Caco-2 (cell line): ENCODE results near the gene TRMT61A. TPM values are rescaled to one million over a fixed set of nuclear protein-coding genes. Genes with fewer than 3 reads are reported as not detected.

ENCODE experiments used
- BruUV-seq: library from RNA; stranded (reverse); fragments of 400-500 nt; replicated peaks from 2 replicates; lab custom pipeline; 2021; lab: Mats Ljungman, UMichigan
- CTCF ChIA-PET: fragments of 300-600 bp; sonication (Branson Sonifier 250); formaldehyde crosslinking; loops from one replicate; lab custom pipeline; 2022; ENCODE audit warnings: antibody characterized with exemption; lab: Charles Lee
- POLR2A ChIA-PET: fragments of 300-600 bp; sonication (Branson Sonifier 250); formaldehyde crosslinking; loops from one replicate; lab custom pipeline; 2022; ENCODE audit warnings: antibody characterized with exemption; lab: Charles Lee
- DNase-seq, 2 experiments: peaks; one replicate each; pipeline versions ENCODE4 v3.0.0 to v3.0.0-alpha.2; 2020 to 2022
- H3K27me3 ChIP-seq: replicated peaks from 2 replicates; pipeline ENCODE4 v1.6.0; 2011; ENCODE audit warnings: low read length; ENCODE audit not compliant: control insufficient read depth, insufficient read depth
- H3K36me3 ChIP-seq: 2 replicates; pipeline ENCODE4 v1.5.1; 2011; ENCODE audit warnings: low read length; ENCODE audit not compliant: control insufficient read depth, insufficient read depth
- H3K4me1 ChIP-seq: fragments of 250-450 bp; sonication (Bioruptor Pico); 2 replicates; pipeline ENCODE4 v1.5.1; 2020; ENCODE audit warnings: mild to moderate bottlenecking
- H3K4me3 ChIP-seq: 2 replicates; pipeline ENCODE4 v1.5.1; 2011; ENCODE audit warnings: low read depth, mild to moderate bottlenecking, control low read depth, low read length
- H3K9me3 ChIP-seq: fragments of 250-450 bp; sonication (Bioruptor Pico); 2 replicates; pipeline ENCODE4 v1.5.1; 2020; ENCODE audit warnings: mild to moderate bottlenecking, moderate library complexity
- H3K27ac Mint-ChIP-seq: one replicate; pipeline ENCODE4 v1.8.0; 2022; ENCODE audit warnings: mixed read lengths; ENCODE audit not compliant: unreplicated experiment
- H3K27me3 Mint-ChIP-seq: one replicate; pipeline ENCODE4 v1.8.0; 2022; ENCODE audit warnings: mixed read lengths; ENCODE audit not compliant: insufficient read depth, unreplicated experiment
- H3K36me3 Mint-ChIP-seq: one replicate; pipeline ENCODE4 v1.8.0; 2022; ENCODE audit warnings: mild to moderate bottlenecking, mixed read lengths; ENCODE audit not compliant: insufficient read depth, unreplicated experiment
- H3K4me1 Mint-ChIP-seq: one replicate; pipeline ENCODE4 v1.8.0; 2022; ENCODE audit warnings: low read depth, mixed read lengths; ENCODE audit not compliant: unreplicated experiment
- H3K4me3 Mint-ChIP-seq: one replicate; pipeline ENCODE4 v1.8.0; 2022; ENCODE audit warnings: mild to moderate bottlenecking, moderate library complexity, mixed read lengths; ENCODE audit not compliant: unreplicated experiment
- H3K9me3 Mint-ChIP-seq: one replicate; pipeline ENCODE4 v1.8.0; 2022; ENCODE audit warnings: mixed read lengths; ENCODE audit not compliant: unreplicated experiment
- intact Hi-C: fragments of 100-400 bp; cut with micrococcal nuclease; formaldehyde crosslinking; loops from one replicate; pipeline ENCODE4 v1.10.0; 2022; ENCODE audit not compliant: unreplicated experiment
- total RNA-seq: library from RNA; stranded (reverse); gene quantifications from 2 replicates; pipeline ENCODE4 v1.2.3, GENCODE V29; 2022
- TF ChIP-seq, protein P1 (sequence below), 2 experiments: fragments of 200-600 bp in 1 of 2; IDR thresholded peaks; 1 replicate in 1 of 2; 2 replicates in 1 of 2; pipeline versions ENCODE4 v1.5.1 to v1.8.0; 2011 to 2022; ENCODE audit warnings: antibody characterized with exemption in 1 of 2, control low read depth in 1 of 2, inconsistent platforms in 1 of 2, low read depth in 1 of 2, low read length in 1 of 2, mild to moderate bottlenecking in 1 of 2, moderate library complexity in 1 of 2; ENCODE audit not compliant: insufficient read depth in 1 of 2, severe bottlenecking in 1 of 2, unreplicated experiment in 1 of 2

Gene TRMT61A
- total RNA-seq, 1 experiment from 2014 or later: 22.3 TPM

DNA sequence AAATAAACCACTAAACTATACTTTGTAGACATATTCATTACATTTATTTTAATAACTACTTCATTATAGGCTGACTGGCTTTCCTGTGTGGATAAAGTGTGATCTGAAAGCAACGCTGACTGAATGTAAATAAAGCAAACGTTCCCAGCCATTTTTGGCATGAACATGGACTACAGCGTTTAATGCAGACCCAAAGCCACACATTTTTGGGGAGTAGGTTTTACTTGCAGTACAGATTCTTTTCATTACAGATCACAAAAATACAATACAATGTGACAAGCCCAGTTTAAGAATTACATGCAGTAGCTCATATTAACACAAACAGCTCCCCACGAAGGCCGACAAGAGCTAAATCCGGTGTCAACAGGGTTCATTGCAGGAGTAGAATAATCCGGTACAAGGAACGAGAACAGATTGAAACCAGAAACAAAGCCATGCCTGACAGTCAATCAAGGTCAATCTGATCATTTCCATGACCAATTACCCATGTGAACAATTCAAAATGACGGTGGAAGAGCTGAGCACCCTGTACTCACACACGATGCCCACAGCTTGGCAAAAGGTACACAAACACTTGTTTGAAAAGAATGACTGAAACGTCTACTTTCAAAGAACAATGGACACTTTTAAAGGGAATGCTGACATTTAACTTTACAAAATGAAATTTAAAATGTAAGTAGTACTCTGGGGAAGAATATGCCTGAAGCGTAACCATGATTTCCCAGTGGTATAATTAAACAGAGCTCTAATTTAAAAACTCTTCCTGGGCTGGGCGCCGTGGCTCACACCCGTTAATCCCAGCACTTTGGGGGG, 28.2 kb downstream of the TRMT61A start:
- H3K4me3 Mint-ChIP-seq: no peak overlapping the region
- no peaks in the 10 kb centered on the region for H3K9me3 ChIP-seq
- H3K36me3 ChIP-seq: 0 out of 2 replicates have a peak, but pooled peaks cover 2% of the 10 kb centered on the region
- H3K4me3 ChIP-seq: no peak overlapping the region
- no TSS peak for BruUV-seq
- TF ChIP-seq, protein P1, sequence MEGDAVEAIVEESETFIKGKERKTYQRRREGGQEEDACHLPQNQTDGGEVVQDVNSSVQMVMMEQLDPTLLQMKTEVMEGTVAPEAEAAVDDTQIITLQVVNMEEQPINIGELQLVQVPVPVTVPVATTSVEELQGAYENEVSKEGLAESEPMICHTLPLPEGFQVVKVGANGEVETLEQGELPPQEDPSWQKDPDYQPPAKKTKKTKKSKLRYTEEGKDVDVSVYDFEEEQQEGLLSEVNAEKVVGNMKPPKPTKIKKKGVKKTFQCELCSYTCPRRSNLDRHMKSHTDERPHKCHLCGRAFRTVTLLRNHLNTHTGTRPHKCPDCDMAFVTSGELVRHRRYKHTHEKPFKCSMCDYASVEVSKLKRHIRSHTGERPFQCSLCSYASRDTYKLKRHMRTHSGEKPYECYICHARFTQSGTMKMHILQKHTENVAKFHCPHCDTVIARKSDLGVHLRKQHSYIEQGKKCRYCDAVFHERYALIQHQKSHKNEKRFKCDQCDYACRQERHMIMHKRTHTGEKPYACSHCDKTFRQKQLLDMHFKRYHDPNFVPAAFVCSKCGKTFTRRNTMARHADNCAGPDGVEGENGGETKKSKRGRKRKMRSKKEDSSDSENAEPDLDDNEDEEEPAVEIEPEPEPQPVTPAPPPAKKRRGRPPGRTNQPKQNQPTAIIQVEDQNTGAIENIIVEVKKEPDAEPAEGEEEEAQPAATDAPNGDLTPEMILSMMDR (IDR thresholded peaks at IDR 0.05; ENCODE audit: insufficient read depth in 1 of 2, low read depth in 1 of 2, low read length in 1 of 2, severe bottlenecking in 1 of 2, unreplicated experiment in 1 of 2): no peak
- intact Hi-C loops: no loop called here
- peaks cover 4% of the 10 kb centered on the region; the same call in 1 of the 2 replicates for H3K4me1 ChIP-seq
- H3K4me1 Mint-ChIP-seq: no peaks in the 10 kb centered on the region
- ChIA-PET CTCF (interaction anchor here (0.5 kb wide), 1 partner anchor 28 kb away, joined by 5 read pairs; the partner anchor contains the start of gene TRMT61A), POLR2A (no interaction called here)
- no peaks in the 10 kb centered on the region for H3K9me3 Mint-ChIP-seq
- peaks cover 49% of the 10 kb centered on the region for H3K36me3 Mint-ChIP-seq
- H3K27me3 Mint-ChIP-seq: no peaks in the 10 kb centered on the region
- no peak overlapping the region for H3K27ac Mint-ChIP-seq
- no peaks in the 10 kb centered on the region for H3K27me3 ChIP-seq
- DNase-seq: no peak

DNA sequence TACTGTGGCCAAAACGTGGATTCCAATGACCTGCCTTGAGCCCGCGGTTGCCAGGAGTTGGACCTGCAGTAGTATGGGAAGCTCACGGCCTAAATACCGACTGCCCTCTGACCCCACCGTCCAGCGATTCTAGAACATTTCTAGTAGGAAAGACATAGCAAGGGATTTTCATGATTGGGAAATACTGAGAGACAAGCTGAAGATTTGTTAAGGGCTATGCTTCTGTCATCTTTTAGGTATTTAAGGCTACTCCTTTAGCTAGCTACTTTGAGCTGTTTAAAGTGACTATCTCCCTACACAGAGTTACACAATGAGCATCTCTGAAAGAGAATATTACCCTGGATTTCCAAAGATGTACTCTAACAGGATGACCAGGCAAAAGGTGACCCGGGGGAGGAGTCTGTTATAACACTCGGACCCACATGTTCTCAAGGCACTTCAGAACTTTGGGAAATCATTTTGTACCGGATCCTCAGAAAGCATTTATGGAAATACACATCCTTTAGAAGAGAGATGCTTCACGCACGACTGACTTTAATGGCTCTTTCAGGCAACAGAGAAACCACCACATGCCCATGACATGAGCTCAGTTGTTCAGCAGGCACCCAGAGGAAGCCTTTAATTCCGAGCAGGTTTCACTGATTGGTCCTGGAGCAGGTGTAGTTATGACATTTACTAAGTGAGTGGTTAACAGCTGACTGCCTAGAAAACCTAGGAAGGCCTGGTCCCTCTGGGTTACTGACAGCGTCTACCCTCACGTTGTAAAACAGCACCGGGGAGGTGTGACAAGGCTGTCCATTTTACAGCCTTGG, 29.3 kb downstream of the TRMT61A start:
- Mint-ChIP-seq H3K27ac (no peak overlapping the region), H3K4me3 (no peak overlapping the region), H3K4me1 (no peaks in the 10 kb centered on the region), H3K9me3 (no peaks in the 10 kb centered on the region), H3K27me3 (no peaks in the 10 kb centered on the region), H3K36me3 (peaks cover 56% of the 10 kb centered on the region)
- Histone ChIP-seq H3K27me3 (no peaks in the 10 kb centered on the region), H3K4me1 (peaks cover 4% of the 10 kb centered on the region; the same call in 1 of the 2 replicates), H3K36me3 (0 out of 2 replicates have a peak, but pooled peaks cover 2% of the 10 kb centered on the region), H3K9me3 (no peaks in the 10 kb centered on the region), H3K4me3 (no peak overlapping the region)
- BruUV-seq: no TSS peak
- ChIA-PET CTCF (no interaction called here), POLR2A (interaction anchor here (0.5 kb wide), 1 partner anchor 70 kb away, joined by 3 read pairs; no protein-coding TSS in a partner anchor)
- intact Hi-C loops: no loop called here
- TF ChIP-seq, protein P1 (IDR thresholded peaks at IDR 0.05; ENCODE audit: insufficient read depth in 1 of 2, low read depth in 1 of 2, low read length in 1 of 2, severe bottlenecking in 1 of 2, unreplicated experiment in 1 of 2): no peak
- no peak for DNase-seq

DNA sequence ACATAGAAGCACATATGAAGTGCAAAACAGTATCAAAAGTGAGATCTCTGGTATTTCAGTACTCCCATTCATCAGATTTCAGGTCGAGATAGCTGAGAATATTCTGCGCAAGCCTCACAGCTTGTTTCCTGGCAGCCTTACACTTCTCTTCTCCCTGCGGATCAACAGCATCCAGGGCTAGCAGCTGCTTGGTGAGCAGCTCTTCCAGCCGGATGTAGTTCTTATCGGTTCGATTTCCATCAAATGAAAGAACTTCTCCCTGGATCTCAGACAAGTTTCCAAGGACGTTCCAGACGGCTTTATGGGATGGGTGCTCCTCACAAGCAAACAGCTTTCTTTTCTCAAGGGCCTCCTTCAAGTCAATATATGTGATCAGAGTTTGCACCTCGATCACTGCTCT, 30.8 kb downstream of the TRMT61A start:
- DNase-seq: no peak
- Mint-ChIP-seq H3K36me3 (peaks cover 56% of the 10 kb centered on the region), H3K27me3 (no peaks in the 10 kb centered on the region), H3K27ac (no peak overlapping the region), H3K4me1 (no peaks in the 10 kb centered on the region), H3K9me3 (no peaks in the 10 kb centered on the region), H3K4me3 (no peak overlapping the region)
- CTCF ChIA-PET: no interaction called here
- 0 out of 2 replicates have a peak, but pooled peaks cover 2% of the 10 kb centered on the region for H3K36me3 ChIP-seq
- H3K27me3 ChIP-seq: no peaks in the 10 kb centered on the region
- H3K4me1 ChIP-seq: peaks cover 4% of the 10 kb centered on the region; the same call in 1 of the 2 replicates
- TF ChIP-seq, protein P1 (IDR thresholded peaks at IDR 0.05; ENCODE audit: insufficient read depth in 1 of 2, low read depth in 1 of 2, low read length in 1 of 2, severe bottlenecking in 1 of 2, unreplicated experiment in 1 of 2): no peak
- POLR2A ChIA-PET: no interaction called here
- no peaks in the 10 kb centered on the region for H3K9me3 ChIP-seq
- intact Hi-C loops: loop anchor here (10.0 kb wide), 1 partner anchor 65 kb away; the partner anchor contains the start of gene KLC1
- BruUV-seq: TSS peak; percentile 24
- H3K4me3 ChIP-seq: no peak overlapping the region
